HepG2 (cell line): Measurements from ENCODE around the gene BCAN. TPM values are rescaled to one million over a fixed set of nuclear protein-coding genes. Genes with fewer than 3 reads are reported as not detected.

Source experiments
- AKAP8 ChIP-seq: sonication (generic); formaldehyde crosslinking; IDR thresholded peaks from 2 replicates; pipeline ENCODE4 v1.5.1; 2020; ENCODE audit warnings: mild to moderate bottlenecking, missing genetic modification reagents
- CCDC6 ChIP-seq: sonication (generic); formaldehyde crosslinking; IDR thresholded peaks from 2 replicates; pipeline ENCODE4 v1.8.1; 2022; ENCODE audit warnings: mild to moderate bottlenecking, missing genetic modification reagents, moderate library complexity
- HIVEP1 ChIP-seq: sonication (generic); formaldehyde crosslinking; IDR thresholded peaks from 2 replicates; pipeline ENCODE4 v1.4.0; 2020; ENCODE audit warnings: mild to moderate bottlenecking, missing genetic modification reagents
- HNRNPH1 ChIP-seq: fragments of 200-400 bp; formaldehyde crosslinking; optimal IDR thresholded peaks from 2 replicates; pipeline ENCODE3; 2017; ENCODE audit warnings: mild to moderate bottlenecking, low read depth, low read length
- HNRNPL ChIP-seq: fragments of 200-400 bp; formaldehyde crosslinking; IDR thresholded peaks from 2 replicates; pipeline ENCODE4 v1.6.1; 2017; ENCODE audit warnings: mild to moderate bottlenecking, low read depth, low read length
- HOXA9 ChIP-seq: sonication (generic); formaldehyde crosslinking; IDR thresholded peaks from 2 replicates; pipeline ENCODE4 v1.8.1; 2022; ENCODE audit warnings: missing genetic modification reagents, mild to moderate bottlenecking, moderate library complexity, borderline replicate concordance
- KDM3A ChIP-seq: IDR thresholded peaks from 2 replicates; pipeline ENCODE4 v1.6.1; 2018; ENCODE audit warnings: low read depth, missing compliant biosample characterization
- MED13 ChIP-seq: sonication (generic); formaldehyde crosslinking; IDR thresholded peaks from 2 replicates; pipeline ENCODE4 v1.5.0; 2020; ENCODE audit warnings: missing genetic modification reagents
- MLLT10 ChIP-seq: sonication (generic); formaldehyde crosslinking; IDR thresholded peaks from 2 replicates; pipeline ENCODE4 v1.4.0; 2020; ENCODE audit warnings: missing genetic modification reagents
- MZF1 ChIP-seq: sonication (generic); formaldehyde crosslinking; IDR thresholded peaks from 2 replicates; pipeline ENCODE4 v1.8.1; 2023; ENCODE audit warnings: mild to moderate bottlenecking, missing genetic modification reagents, borderline replicate concordance
- NCOA5 ChIP-seq: sonication (generic); formaldehyde crosslinking; IDR thresholded peaks from 2 replicates; pipeline ENCODE4 v1.4.0; 2020; ENCODE audit warnings: missing genetic modification reagents
- NCOR1 ChIP-seq: fragments of 200-600 bp; sonication (generic); IDR thresholded peaks from 2 replicates; pipeline ENCODE4 v1.7.0; 2017; ENCODE audit warnings: antibody characterized with exemption, low read length, borderline replicate concordance
- NR2F2 ChIP-seq: IDR thresholded peaks from 2 replicates; pipeline ENCODE4 v1.6.1; 2012; ENCODE audit warnings: low read depth, inconsistent platforms, borderline replicate concordance
- NRL ChIP-seq: sonication (generic); formaldehyde crosslinking; IDR thresholded peaks from 2 replicates; pipeline ENCODE4 v1.5.0; 2020; ENCODE audit warnings: missing genetic modification reagents, mild to moderate bottlenecking, moderate library complexity, borderline replicate concordance
- PHB2 ChIP-seq: fragments of 450-650 bp; IDR thresholded peaks from 2 replicates; pipeline ENCODE4 v1.6.1; 2018; ENCODE audit not compliant: partially characterized antibody
- POLR2A ChIP-seq, 2 experiments: IDR thresholded peaks; 2 replicates each; pipeline ENCODE4 v1.6.1; 2011; ENCODE audit warnings: low read depth in 2 of 2, low read length in 2 of 2, mild to moderate bottlenecking in 1 of 2, moderate library complexity in 1 of 2; ENCODE audit not compliant: insufficient read depth in 1 of 2
- SETDB1 ChIP-seq: sonication (generic); formaldehyde crosslinking; IDR thresholded peaks from 2 replicates; pipeline ENCODE4 v1.5.1; 2020; ENCODE audit warnings: missing genetic modification reagents, mild to moderate bottlenecking, borderline replicate concordance
- SIX4 ChIP-seq: sonication (generic); formaldehyde crosslinking; IDR thresholded peaks from 2 replicates; pipeline ENCODE4 v1.4.0; 2020; ENCODE audit warnings: missing genetic modification reagents
- STAT5B ChIP-seq: sonication (generic); formaldehyde crosslinking; IDR thresholded peaks from 2 replicates; pipeline ENCODE4 v1.4.0; 2020; ENCODE audit warnings: missing genetic modification reagents
- ZBTB21 ChIP-seq: sonication (generic); formaldehyde crosslinking; IDR thresholded peaks from 2 replicates; pipeline ENCODE4 v1.4.0; 2020; ENCODE audit warnings: missing genetic modification reagents
- ZFP62 ChIP-seq: sonication (generic); formaldehyde crosslinking; IDR thresholded peaks from 2 replicates; pipeline ENCODE4 v1.4.0; 2020; ENCODE audit warnings: missing genetic modification reagents
- ZNF224 ChIP-seq: sonication (generic); formaldehyde crosslinking; IDR thresholded peaks from 2 replicates; pipeline ENCODE4 v1.5.0; 2020; ENCODE audit warnings: mild to moderate bottlenecking, missing genetic modification reagents
- ZNF563 ChIP-seq: sonication (generic); formaldehyde crosslinking; IDR thresholded peaks from 2 replicates; pipeline ENCODE4 v1.8.0; 2022; ENCODE audit warnings: mild to moderate bottlenecking, moderate library complexity, missing genetic modification reagents
- ZNF761 ChIP-seq: sonication (generic); formaldehyde crosslinking; conservative IDR thresholded peaks from 2 replicates; pipeline ENCODE4 v1.4.0; 2020; ENCODE audit warnings: mild to moderate bottlenecking, missing genetic modification reagents
- ZNF788 ChIP-seq: sonication (generic); formaldehyde crosslinking; IDR thresholded peaks from 2 replicates; pipeline ENCODE4 v1.5.0; 2020; ENCODE audit warnings: mild to moderate bottlenecking, missing genetic modification reagents, borderline replicate concordance
- polyA plus RNA-seq, 8 experiments: library from polyadenylated mRNA; depleted of rRNA in 3 of 8; stranded (reverse) in 7 of 8; unstranded in 1 of 8; fragments of >200 nt; fragmentation: Illumina TruSeq in 4 of 8; extraction: Trizol in 4 of 8; gene quantifications; 2 replicates each; pipeline versions ENCODE4 v1.2.1 to v1.2.3, GENCODE V29; 2011 to 2016; ENCODE audit warnings: low read depth in 4 of 8, missing spikeins in 1 of 8, mixed read lengths in 1 of 8; ENCODE audit not compliant: insufficient read depth in 1 of 8
- total RNA-seq, 5 experiments: library from RNA; depleted of rRNA; stranded (reverse); fragments of >200 nt; fragmentation: Illumina TruSeq; extraction: Trizol; gene quantifications; 2 replicates each; pipeline ENCODE4 v1.2.3, GENCODE V29; 2016; ENCODE audit warnings: low read depth in 1 of 5
- TF ChIP-seq, protein P1 (sequence below): sonication (generic); formaldehyde crosslinking; IDR thresholded peaks from 2 replicates; pipeline ENCODE4 v1.8.0; 2022; ENCODE audit warnings: mild to moderate bottlenecking, missing genetic modification reagents, borderline replicate concordance
- TF ChIP-seq, protein P2 (sequence below): sonication (generic); formaldehyde crosslinking; IDR thresholded peaks from 2 replicates; pipeline ENCODE4 v1.4.0; 2020; ENCODE audit warnings: missing genetic modification reagents
- TF ChIP-seq, protein P3 (sequence below): sonication (generic); formaldehyde crosslinking; IDR thresholded peaks from 2 replicates; pipeline ENCODE4 v1.5.0; 2020; ENCODE audit warnings: missing genetic modification reagents

Gene BCAN
- total and polyA plus RNA-seq, 2 of the 13 experiments (the other 11 are each of a cell fraction or from before 2014, with no cell fraction given): not detected

GRCh38 chr1:156601122-156601830, 40.6 kb upstream of the BCAN start, which contains the start of gene GPATCH4 (continued):
- TF ChIP-seq, protein P1, sequence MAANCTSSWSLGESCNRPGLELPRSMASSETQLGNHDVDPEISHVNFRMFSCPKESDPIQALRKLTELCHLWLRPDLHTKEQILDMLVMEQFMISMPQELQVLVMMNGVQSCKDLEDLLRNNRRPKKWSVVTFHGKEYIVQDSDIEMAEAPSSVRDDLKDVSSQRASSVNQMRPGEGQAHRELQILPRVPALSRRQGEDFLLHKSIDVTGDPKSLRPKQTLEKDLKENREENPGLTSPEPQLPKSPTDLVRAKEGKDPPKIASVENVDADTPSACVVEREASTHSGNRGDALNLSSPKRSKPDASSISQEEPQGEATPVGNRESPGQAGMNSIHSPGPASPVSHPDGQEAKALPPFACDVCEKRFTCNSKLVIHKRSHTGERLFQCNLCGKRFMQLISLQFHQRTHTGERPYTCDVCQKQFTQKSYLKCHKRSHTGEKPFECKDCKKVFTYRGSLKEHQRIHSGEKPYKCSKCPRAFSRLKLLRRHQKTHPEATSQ (CRISPR knock-in tag): 0 out of 2 replicates have a peak, but pooled peaks have one; percentile 26
- no peak for TF ChIP-seq ZBTB21
- TF ChIP-seq, protein P2, sequence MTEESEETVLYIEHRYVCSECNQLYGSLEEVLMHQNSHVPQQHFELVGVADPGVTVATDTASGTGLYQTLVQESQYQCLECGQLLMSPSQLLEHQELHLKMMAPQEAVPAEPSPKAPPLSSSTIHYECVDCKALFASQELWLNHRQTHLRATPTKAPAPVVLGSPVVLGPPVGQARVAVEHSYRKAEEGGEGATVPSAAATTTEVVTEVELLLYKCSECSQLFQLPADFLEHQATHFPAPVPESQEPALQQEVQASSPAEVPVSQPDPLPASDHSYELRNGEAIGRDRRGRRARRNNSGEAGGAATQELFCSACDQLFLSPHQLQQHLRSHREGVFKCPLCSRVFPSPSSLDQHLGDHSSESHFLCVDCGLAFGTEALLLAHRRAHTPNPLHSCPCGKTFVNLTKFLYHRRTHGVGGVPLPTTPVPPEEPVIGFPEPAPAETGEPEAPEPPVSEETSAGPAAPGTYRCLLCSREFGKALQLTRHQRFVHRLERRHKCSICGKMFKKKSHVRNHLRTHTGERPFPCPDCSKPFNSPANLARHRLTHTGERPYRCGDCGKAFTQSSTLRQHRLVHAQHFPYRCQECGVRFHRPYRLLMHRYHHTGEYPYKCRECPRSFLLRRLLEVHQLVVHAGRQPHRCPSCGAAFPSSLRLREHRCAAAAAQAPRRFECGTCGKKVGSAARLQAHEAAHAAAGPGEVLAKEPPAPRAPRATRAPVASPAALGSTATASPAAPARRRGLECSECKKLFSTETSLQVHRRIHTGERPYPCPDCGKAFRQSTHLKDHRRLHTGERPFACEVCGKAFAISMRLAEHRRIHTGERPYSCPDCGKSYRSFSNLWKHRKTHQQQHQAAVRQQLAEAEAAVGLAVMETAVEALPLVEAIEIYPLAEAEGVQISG (CRISPR knock-in tag): peak; percentile 100
- TF ChIP-seq ZNF563 (CRISPR knock-in tag): no peak
- TF ChIP-seq MZF1 (CRISPR knock-in tag): no peak
- no peak for TF ChIP-seq HNRNPL
- peak; percentile 70; the same call in 1 of the 2 replicates for TF ChIP-seq HIVEP1
- no peak for TF ChIP-seq ZFP62 (CRISPR knock-in tag)
- TF ChIP-seq STAT5B: no peak; the same call in 1 of the 2 replicates
- TF ChIP-seq MED13 (CRISPR knock-in tag): 0 out of 2 replicates have a peak, but pooled peaks have one; percentile 45
- TF ChIP-seq KDM3A (CRISPR knock-in tag): 0 out of 2 replicates have a peak, but pooled peaks have one; percentile 33
- no peak for TF ChIP-seq MLLT10 (CRISPR knock-in tag)
- peak; percentile 84 for TF ChIP-seq CCDC6
- no peak for TF ChIP-seq SIX4 (CRISPR knock-in tag)
- no peak for TF ChIP-seq NCOA5
- TF ChIP-seq NRL: peak; percentile 54; the same call in 1 of the 2 replicates
- TF ChIP-seq AKAP8 (CRISPR knock-in tag): no peak
- no peak for TF ChIP-seq NCOR1
- TF ChIP-seq ZNF788: peak; percentile 60; the same call in 1 of the 2 replicates
- TF ChIP-seq HNRNPH1: no peak
- no peak for TF ChIP-seq ZNF761 (CRISPR knock-in tag)
- TF ChIP-seq, protein P3, sequence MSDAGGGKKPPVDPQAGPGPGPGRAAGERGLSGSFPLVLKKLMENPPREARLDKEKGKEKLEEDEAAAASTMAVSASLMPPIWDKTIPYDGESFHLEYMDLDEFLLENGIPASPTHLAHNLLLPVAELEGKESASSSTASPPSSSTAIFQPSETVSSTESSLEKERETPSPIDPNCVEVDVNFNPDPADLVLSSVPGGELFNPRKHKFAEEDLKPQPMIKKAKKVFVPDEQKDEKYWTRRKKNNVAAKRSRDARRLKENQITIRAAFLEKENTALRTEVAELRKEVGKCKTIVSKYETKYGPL (CRISPR knock-in tag): no peak
- TF ChIP-seq SETDB1 (CRISPR knock-in tag): no peak
- peak; percentile 85 to 90 for TF ChIP-seq POLR2A (IDR thresholded peaks at IDR 0.05; ENCODE audit: insufficient read depth in 1 of 2, low read depth in 2 of 2, low read length in 2 of 2)
- TF ChIP-seq PHB2: no peak
- no peak for TF ChIP-seq NR2F2
- TF ChIP-seq ZNF224: no peak
- no peak; the same call in 1 of the 2 replicates for TF ChIP-seq HOXA9 (CRISPR knock-in tag)
